Smooth muscle cell of trachea (primary cell): ENCODE measurements around the gene BARHL1. TPM values are rescaled to one million over a fixed set of nuclear protein-coding genes. Genes with fewer than 3 reads are reported as not detected.

Source experiments
- total RNA-seq: library from RNA; depleted of rRNA; stranded (reverse); fragments of >200 nt; gene quantifications from 2 replicates; pipeline ENCODE4 v1.2.1, GENCODE V29; 2014

BARHL1 gene
- total RNA-seq: not detected in 2 replicates

DNA sequence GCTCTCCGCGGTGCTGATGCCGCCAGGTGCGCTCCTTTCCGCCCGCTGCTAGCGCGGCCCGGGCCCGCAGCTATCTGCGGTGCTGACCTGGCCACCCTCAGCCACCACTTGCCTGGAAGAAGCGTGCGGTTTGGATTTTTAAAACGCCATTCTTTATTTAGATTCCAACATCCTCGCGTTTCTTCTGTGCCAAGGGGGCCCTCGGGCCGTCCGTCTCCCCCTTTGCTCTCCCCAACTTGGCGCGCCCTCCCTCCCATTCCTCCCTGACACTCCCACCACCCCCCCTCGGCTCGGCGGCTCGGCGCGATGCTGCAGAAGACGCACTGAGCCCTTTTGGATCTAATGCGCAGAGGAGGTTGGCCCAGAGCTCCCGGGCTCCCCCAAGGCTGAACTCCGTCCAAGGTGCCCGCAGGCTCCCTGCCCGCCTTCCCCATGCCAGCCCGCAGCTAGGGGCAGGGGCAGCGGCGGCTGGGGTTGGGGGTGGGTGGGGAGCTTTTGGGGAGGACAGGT lies at the start of gene BARHL1:
Gene BARHL1 (plus strand): TSS at position 331 of the 510 bp plus-strand sequence. CDS start 192 bp downstream, outside the sequence.

Other genes with a start within 250 kb of the BARHL1 start
- gene SETX, start 227.6 kb upstream of the BARHL1 start, total RNA-seq: 72.1 and 77.4 TPM in 2 replicates
- 6.8 and 13.8 TPM in 2 replicates for gene TTF1, start 175.8 kb upstream of the BARHL1 start, total RNA-seq
- not detected in 2 replicates for gene CFAP77, start 172.4 kb upstream of the BARHL1 start, total RNA-seq
- gene DDX31, start 87.4 kb downstream of the BARHL1 start, total RNA-seq: 9.7 and 14.1 TPM in 2 replicates
- gene GTF3C4, start 87.9 kb downstream of the BARHL1 start, total RNA-seq: 14.1 and 14.9 TPM in 2 replicates